B cell (primary cell): Measurements from ENCODE around the gene DPH2. TPM values are rescaled to one million over a fixed set of nuclear protein-coding genes. Genes with fewer than 3 reads are reported as not detected.

Experiments
- ATAC-seq: fragments of 200-7000 bp; cut with Tn5 transposase; one replicate; pipeline ENCODE4 v1.10.0; 2021; ENCODE audit warnings: low read depth, mild to moderate bottlenecking, moderate number of reproducible peaks, moderate library complexity
- CTCF ChIA-PET: fragments of 350-600 bp; sonication (Branson Sonifier 250); formaldehyde crosslinking; loops from one replicate; lab custom pipeline; 2021; ENCODE audit warnings: antibody characterized with exemption, inconsistent platforms; lab: Charles Lee
- POLR2A ChIA-PET: fragments of 350-600 bp; sonication (Branson Sonifier 250); formaldehyde crosslinking; loops from one replicate; lab custom pipeline; 2021; ENCODE audit warnings: antibody characterized with exemption; lab: Charles Lee
- DNase-seq: peaks from one replicate; pipeline ENCODE4 v3.0.0; 2013
- H2AFZ ChIP-seq: 2 replicates; pipeline ENCODE4 v1.6.1; 2012; ENCODE audit warnings: mild to moderate bottlenecking, low read depth, low read length; ENCODE audit not compliant: insufficient read depth, poor library complexity, severe bottlenecking
- H3K27ac ChIP-seq, 2 donors: 1 replicate in 1 of 2; 2 replicates in 1 of 2; pipeline ENCODE4 v1.5.1; 2012 to 2013; ENCODE audit warnings: low read length in 2 of 2, mild to moderate bottlenecking in 2 of 2, moderate library complexity in 1 of 2
- H3K27me3 ChIP-seq, 4 experiments: fragments of 200-600 bp in 1 of 4; sonication (generic) in 1 of 4; replicated peaks in 1 of 4; 1 replicate in 2 of 4; 2 replicates in 2 of 4; pipeline versions ENCODE4 v1.6.1 to v1.7.0; 2013 to 2016; ENCODE audit warnings: low read length in 3 of 4, mild to moderate bottlenecking in 2 of 4, mixed read lengths in 1 of 4, moderate library complexity in 1 of 4; ENCODE audit not compliant: insufficient read depth in 4 of 4, control insufficient read depth in 3 of 4; ENCODE audit errors: control extremely low read depth in 1 of 4
- H3K36me3 ChIP-seq, 2 experiments: replicated peaks in 1 of 2; 1 replicate in 1 of 2; 2 replicates in 1 of 2; pipeline versions ENCODE4 v1.6.1 to v1.7.1; 2013; ENCODE audit warnings: low read length in 1 of 2; ENCODE audit not compliant: insufficient read depth in 2 of 2, control insufficient read depth in 1 of 2; ENCODE audit errors: control extremely low read depth in 1 of 2, extremely low read depth in 1 of 2
- H3K4me1 ChIP-seq, 2 donors: fragments of 200-600 bp in 1 of 2; sonication (generic) in 1 of 2; 1 replicate in 1 of 2; 2 replicates in 1 of 2; pipeline versions ENCODE4 v1.5.1 to v1.6.1; 2013 to 2017; ENCODE audit warnings: low read length in 2 of 2; ENCODE audit not compliant: control insufficient read depth in 2 of 2, insufficient read depth in 2 of 2
- H3K4me2 ChIP-seq: replicated peaks from 2 replicates; pipeline ENCODE3; 2012; ENCODE audit warnings: mild to moderate bottlenecking, low read depth, low read length; ENCODE audit not compliant: poor library complexity, severe bottlenecking
- H3K4me3 ChIP-seq, 5 experiments: fragments of 200-600 bp in 1 of 5; sonication (generic) in 1 of 5; 1 replicate in 3 of 5; 2 replicates in 2 of 5; pipeline versions ENCODE4 v1.5.1 to v1.7.0; 2011 to 2016; ENCODE audit warnings: low read length in 4 of 5, mild to moderate bottlenecking in 4 of 5, low read depth in 2 of 5, control low read depth in 1 of 5, moderate library complexity in 1 of 5; ENCODE audit not compliant: insufficient read depth in 1 of 5; ENCODE audit errors: control extremely low read depth in 1 of 5, extremely low read depth in 1 of 5
- H3K79me2 ChIP-seq: fragments of 200-600 bp; sonication (generic); one replicate; pipeline ENCODE4 v1.6.0; 2016; ENCODE audit warnings: low read length; ENCODE audit not compliant: control insufficient read depth, insufficient read depth
- H3K9ac ChIP-seq: fragments of 200-600 bp; sonication (generic); 2 replicates; pipeline ENCODE4 v1.6.1; 2017; ENCODE audit warnings: mild to moderate bottlenecking, low read length, moderate library complexity
- H3K9me3 ChIP-seq, 3 donors: one replicate each; pipeline versions ENCODE4 v1.6.1 to v1.7.1; 2013; ENCODE audit warnings: low read length in 2 of 3; ENCODE audit not compliant: control insufficient read depth in 2 of 3, insufficient read depth in 1 of 3; ENCODE audit errors: control extremely low read depth in 1 of 3
- H4K20me1 ChIP-seq: 2 replicates; pipeline ENCODE4 v1.6.0; 2012; ENCODE audit warnings: mild to moderate bottlenecking, low read length; ENCODE audit not compliant: insufficient read depth, control insufficient read depth, poor library complexity, severe bottlenecking
- H3K27ac Mint-ChIP-seq: one replicate; pipeline ENCODE4 v1.8.0; 2021; ENCODE audit warnings: mixed read lengths
- H3K27me3 Mint-ChIP-seq: one replicate; pipeline ENCODE4 v1.8.0; 2021; ENCODE audit warnings: mixed read lengths
- H3K4me1 Mint-ChIP-seq: one replicate; pipeline ENCODE4 v1.8.0; 2021; ENCODE audit warnings: mixed read lengths
- H3K4me3 Mint-ChIP-seq: one replicate; pipeline ENCODE4 v1.8.0; 2021; ENCODE audit warnings: mixed read lengths
- H3K9me3 Mint-ChIP-seq: one replicate; pipeline ENCODE4 v1.8.0; 2022; ENCODE audit warnings: mixed read lengths; ENCODE audit not compliant: insufficient read depth
- CTCF ChIP-seq: fragments of 200-600 bp; IDR thresholded peaks from one replicate; pipeline ENCODE4 v1.8.0; 2022; ENCODE audit warnings: antibody characterized with exemption, mild to moderate bottlenecking
- EZH2 ChIP-seq: IDR thresholded peaks from 2 replicates; pipeline ENCODE4 v1.6.1; 2012; ENCODE audit warnings: borderline replicate concordance, low read depth, mild to moderate bottlenecking, moderate library complexity, low read length; ENCODE audit not compliant: insufficient read depth, poor library complexity, severe bottlenecking
- WGBS: methylation state at CpG from one replicate; pipeline ENCODE4 v1.1.5; 2013; ENCODE audit warnings: missing lambda C conversion rate; ENCODE audit not compliant: insufficient coverage; 5-methylcytosine and 5-hydroxymethylcytosine counted together
- intact Hi-C: fragments of 100-400 bp; cut with micrococcal nuclease; formaldehyde crosslinking; loops from one replicate; pipeline ENCODE4 v1.10.0; 2022
- polyA plus RNA-seq: library from polyadenylated mRNA; depleted of rRNA; stranded (reverse); fragments of >200 nt; gene quantifications from 2 replicates; pipeline ENCODE4 v1.2.3, GENCODE V29; 2012
- total RNA-seq, 2 donors: library from RNA; stranded (reverse); fragments of 120-200 nt in 1 of 2; gene quantifications; 1 replicate in 1 of 2; 2 replicates in 1 of 2; pipeline versions ENCODE4 v1.2.3 to v1.2.4, GENCODE V29; 2013 to 2022

DPH2 gene
- total and polyA plus RNA-seq, 2 donors (not counting 1 experiment from before 2014, with no cell fraction given), result 30.5 to 71.9 TPM

- peaks cover 0 to 10% of the 10 kb centered on the region in 2 donors for H3K4me1 ChIP-seq
- no peak overlapping the region for H3K4me3 ChIP-seq
- no peaks in the 10 kb centered on the region for H3K36me3 ChIP-seq
- 86% methylated on average over 8 of the region's 8 CpGs for WGBS
- H3K27me3 ChIP-seq, result no peaks in the 10 kb centered on the region
- ChIA-PET POLR2A (interaction anchor here (0.7 kb wide), 1 partner anchor 345 kb away, joined by 6 read pairs; no protein-coding TSS in a partner anchor), CTCF (interaction anchor here (1.1 to 1.7 kb wide), 4 partner anchors 36 to 47 kb away, joined by 3 to 6 read pairs (median 4); no protein-coding TSS in a partner anchor)
- Mint-ChIP-seq H3K27ac (no peak overlapping the region), H3K4me3 (no peak overlapping the region), H3K27me3 (no peaks in the 10 kb centered on the region), H3K4me1 (peaks cover 8% of the 10 kb centered on the region), H3K9me3 (no peaks in the 10 kb centered on the region)
- H3K27ac ChIP-seq, result no peak overlapping the region
- no peak overlapping the region for H2AFZ ChIP-seq
- DNase-seq, result no peak
- H3K79me2 ChIP-seq, result no peaks in the 10 kb centered on the region
- no peak overlapping the region for H3K4me2 ChIP-seq
- no peak for TF ChIP-seq CTCF
- no peak for TF ChIP-seq EZH2
- no peaks in the 10 kb centered on the region for H4K20me1 ChIP-seq
- H3K9ac ChIP-seq, result no peak overlapping the region
- no peaks in the 10 kb centered on the region for H3K9me3 ChIP-seq
- ATAC-seq, result no peak
- intact Hi-C loops, result no loop called here
Measured at GRCh38 chr1:43999455-43999854, 29.6 kb downstream of the DPH2 start.

- ATAC-seq (no peak), DNase-seq (no peak)
- intact Hi-C loops, result no loop called here
- 93% methylated on average over 6 of the region's 8 CpGs for WGBS
- no peak for TF ChIP-seq EZH2
- no peak for TF ChIP-seq CTCF
- Histone ChIP-seq H3K79me2 (no peaks in the 10 kb centered on the region), H3K9me3 (no peaks in the 10 kb centered on the region), H3K4me2 (no peak overlapping the region), H4K20me1 (no peaks in the 10 kb centered on the region), H3K27me3 (no peaks in the 10 kb centered on the region), H2AFZ (no peak overlapping the region), H3K4me1 (peaks cover 0 to 3% of the 10 kb centered on the region in 2 donors), H3K27ac (no peak overlapping the region), H3K36me3 (no peaks in the 10 kb centered on the region), H3K9ac (no peak overlapping the region), H3K4me3 (no peak overlapping the region)
- Mint-ChIP-seq H3K27me3 (no peaks in the 10 kb centered on the region), H3K27ac (no peak overlapping the region), H3K4me1 (peaks cover 3% of the 10 kb centered on the region), H3K4me3 (no peak overlapping the region), H3K9me3 (no peaks in the 10 kb centered on the region)
- POLR2A ChIA-PET, result interaction anchor here (0.7 kb wide), 1 partner anchor 345 kb away, joined by 6 read pairs; no protein-coding TSS in a partner anchor
- CTCF ChIA-PET, result interaction anchor here (1.1 to 1.2 kb wide), 3 partner anchors 35 to 46 kb away, joined by 3 to 4 read pairs (median 3); no protein-coding TSS in a partner anchor
Measured at GRCh38 chr1:44000122-44000665, 30.4 kb downstream of the DPH2 start.
